PC-3 (cell line): ENCODE results near the gene PRR36. TPM values are rescaled to one million over a fixed set of nuclear protein-coding genes. Genes with fewer than 3 reads are reported as not detected.

Experiments
- ATAC-seq: fragments of 200-7000 bp; cut with Tn5 transposase; 2 replicates; pipeline ENCODE4 v1.9.1; 2020; ENCODE audit warnings: mild to moderate bottlenecking, moderate library complexity
- BruUV-seq: library from RNA; stranded (reverse); fragments of 400-500 nt; replicated peaks from 2 replicates; lab custom pipeline; 2021; lab: Mats Ljungman, UMichigan
- CTCF ChIA-PET: fragments of 300-600 bp; sonication (Branson Sonifier 250); formaldehyde crosslinking; loops from one replicate; lab custom pipeline; 2022; ENCODE audit warnings: antibody characterized with exemption; lab: Charles Lee
- POLR2A ChIA-PET: fragments of 300-600 bp; sonication (Branson Sonifier 250); formaldehyde crosslinking; loops from one replicate; lab custom pipeline; 2022; ENCODE audit warnings: antibody characterized with exemption; ENCODE audit not compliant: unreplicated experiment; lab: Charles Lee
- DNase-seq: peaks from one replicate; pipeline ENCODE4 v3.0.0-alpha.2; 2015
- H2AFZ ChIP-seq: fragments of 300-600 bp; sonication (generic); 2 replicates; pipeline ENCODE4 v1.6.0; 2016; ENCODE audit warnings: antibody characterized with exemption, low read length
- H3F3A ChIP-seq: fragments of 300-600 bp; sonication (generic); one replicate; pipeline ENCODE4 v1.6.0; 2017; ENCODE audit warnings: antibody characterized with exemption, low read length, control low read depth, mild to moderate bottlenecking; ENCODE audit not compliant: unreplicated experiment
- H3K27ac ChIP-seq: fragments of 300-600 bp; sonication (generic); 2 replicates; pipeline ENCODE4 v1.5.1; 2016; ENCODE audit warnings: mild to moderate bottlenecking, low read length
- H3K27me3 ChIP-seq: fragments of 300-600 bp; sonication (generic); 2 replicates; pipeline ENCODE4 v1.6.1; 2016; ENCODE audit warnings: low read length, mixed read lengths
- H3K36me3 ChIP-seq: fragments of 300-600 bp; sonication (generic); 2 replicates; pipeline ENCODE4 v1.6.1; 2016; ENCODE audit warnings: low read depth, mixed run types, low read length, mixed read lengths
- H3K4me1 ChIP-seq: fragments of 300-600 bp; sonication (generic); 2 replicates; pipeline ENCODE4 v1.5.1; 2016; ENCODE audit warnings: low read length; ENCODE audit not compliant: insufficient read depth
- H3K4me2 ChIP-seq: fragments of 300-600 bp; sonication (generic); 2 replicates; pipeline ENCODE4 v1.6.0; 2016; ENCODE audit warnings: low read length
- H3K4me3 ChIP-seq: fragments of 300-600 bp; sonication (generic); 2 replicates; pipeline ENCODE4 v1.5.1; 2016; ENCODE audit warnings: mild to moderate bottlenecking, low read length, mixed read lengths
- H3K79me2 ChIP-seq: fragments of 300-600 bp; sonication (generic); 2 replicates; pipeline ENCODE4 v1.6.1; 2017; ENCODE audit warnings: low read length, mixed read lengths
- H3K9ac ChIP-seq: fragments of 300-600 bp; sonication (generic); 2 replicates; pipeline ENCODE4 v1.6.0; 2016; ENCODE audit warnings: mild to moderate bottlenecking, low read length
- H3K9me2 ChIP-seq: fragments of 300-600 bp; sonication (generic); replicated peaks from 2 replicates; pipeline ENCODE4 v1.6.1; 2016; ENCODE audit warnings: mixed run types, low read length, mixed read lengths
- H3K9me3 ChIP-seq: fragments of 300-600 bp; sonication (generic); 2 replicates; pipeline ENCODE4 v1.6.1; 2016; ENCODE audit warnings: low read length, mixed read lengths
- H4K20me1 ChIP-seq: fragments of 300-600 bp; sonication (generic); 2 replicates; pipeline ENCODE4 v1.6.1; 2016; ENCODE audit warnings: low read length, mixed read lengths
- EZH2 ChIP-seq: fragments of 300-600 bp; sonication (generic); IDR thresholded peaks from one replicate; pipeline ENCODE4 v1.6.1; 2017; ENCODE audit warnings: antibody characterized with exemption, mild to moderate bottlenecking, low read length; ENCODE audit not compliant: unreplicated experiment
- EZH2phosphoT487 ChIP-seq: fragments of 300-600 bp; sonication (generic); IDR thresholded peaks from 2 replicates; pipeline ENCODE4 v1.6.1; 2018; ENCODE audit warnings: mild to moderate bottlenecking, antibody characterized with exemption, low read length, borderline replicate concordance
- intact Hi-C: fragments of 100-400 bp; cut with micrococcal nuclease; formaldehyde crosslinking; loops from 2 replicates; pipeline ENCODE4 v1.9.0; 2023
- total RNA-seq: library from RNA; depleted of rRNA; stranded (reverse); fragments of >200 nt; gene quantifications from 2 replicates; pipeline ENCODE4 v1.2.3, GENCODE V29; 2014
- TF ChIP-seq, protein P1 (sequence below): fragments of 300-600 bp; sonication (generic); conservative IDR thresholded peaks from 2 replicates; pipeline ENCODE4 v1.5.1; 2017; ENCODE audit warnings: antibody characterized with exemption, low read depth, mild to moderate bottlenecking, low read length

The PRR36 gene
- total RNA-seq, 1 experiment from 2014 or later = 2.5 TPM

DNA sequence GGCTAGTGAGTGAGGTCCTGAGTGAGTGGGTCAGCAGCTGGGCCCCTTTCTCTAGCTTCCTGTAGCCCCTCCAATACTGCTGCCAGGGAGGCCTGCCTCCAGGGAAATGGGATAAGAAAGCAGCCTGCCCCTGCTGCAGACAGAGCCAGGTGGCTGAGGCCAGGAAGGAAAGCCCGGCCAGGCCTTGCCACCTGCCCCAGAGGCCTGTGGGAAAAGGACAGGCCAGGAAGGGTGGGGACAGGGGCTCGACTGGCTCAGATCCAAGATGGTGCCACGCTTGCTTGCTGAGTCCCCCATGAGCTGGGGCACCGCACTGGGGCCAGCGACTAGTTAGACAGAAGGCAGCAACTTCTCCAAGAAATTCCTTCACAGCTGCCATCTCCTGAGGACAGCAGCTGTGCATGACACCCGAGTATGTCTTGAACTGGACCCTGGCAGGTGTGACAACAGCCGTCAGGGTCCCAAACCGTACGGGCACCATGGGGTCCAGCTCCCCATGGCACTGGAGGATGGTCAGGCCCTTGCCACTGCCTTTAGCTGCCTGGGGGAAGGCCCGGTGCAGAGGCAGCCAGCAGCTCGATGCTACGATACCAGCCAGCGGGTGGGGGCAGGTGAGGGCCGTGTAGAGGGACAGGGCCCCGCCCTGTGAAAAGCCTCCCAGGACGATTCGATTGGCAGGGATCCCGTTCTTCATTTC is 5.1 kb upstream of the PRR36 start:
- ChIA-PET POLR2A (no interaction called here), CTCF (no interaction called here)
- Histone ChIP-seq H3K9me3 (no peaks in the 10 kb centered on the region), H3K79me2 (no peaks in the 10 kb centered on the region), H3K36me3 (no peaks in the 10 kb centered on the region), H3K27me3 (no peaks in the 10 kb centered on the region), H3F3A (no peaks in the 10 kb centered on the region), H4K20me1 (no peaks in the 10 kb centered on the region), H3K4me1 (no peaks in the 10 kb centered on the region), H3K4me2 (no peak overlapping the region), H3K9me2 (no peaks in the 10 kb centered on the region), H3K27ac (no peak overlapping the region), H3K9ac (no peak overlapping the region), H2AFZ (no peak overlapping the region), H3K4me3 (no peak overlapping the region)
- no TSS peak for BruUV-seq
- ATAC-seq (no peak), DNase-seq (no peak)
- TF ChIP-seq EZH2phosphoT487 (no peak), EZH2 (no peak)
- TF ChIP-seq, protein P1, sequence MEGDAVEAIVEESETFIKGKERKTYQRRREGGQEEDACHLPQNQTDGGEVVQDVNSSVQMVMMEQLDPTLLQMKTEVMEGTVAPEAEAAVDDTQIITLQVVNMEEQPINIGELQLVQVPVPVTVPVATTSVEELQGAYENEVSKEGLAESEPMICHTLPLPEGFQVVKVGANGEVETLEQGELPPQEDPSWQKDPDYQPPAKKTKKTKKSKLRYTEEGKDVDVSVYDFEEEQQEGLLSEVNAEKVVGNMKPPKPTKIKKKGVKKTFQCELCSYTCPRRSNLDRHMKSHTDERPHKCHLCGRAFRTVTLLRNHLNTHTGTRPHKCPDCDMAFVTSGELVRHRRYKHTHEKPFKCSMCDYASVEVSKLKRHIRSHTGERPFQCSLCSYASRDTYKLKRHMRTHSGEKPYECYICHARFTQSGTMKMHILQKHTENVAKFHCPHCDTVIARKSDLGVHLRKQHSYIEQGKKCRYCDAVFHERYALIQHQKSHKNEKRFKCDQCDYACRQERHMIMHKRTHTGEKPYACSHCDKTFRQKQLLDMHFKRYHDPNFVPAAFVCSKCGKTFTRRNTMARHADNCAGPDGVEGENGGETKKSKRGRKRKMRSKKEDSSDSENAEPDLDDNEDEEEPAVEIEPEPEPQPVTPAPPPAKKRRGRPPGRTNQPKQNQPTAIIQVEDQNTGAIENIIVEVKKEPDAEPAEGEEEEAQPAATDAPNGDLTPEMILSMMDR = no peak
- intact Hi-C loops = no loop called here

- CTCF ChIA-PET = no interaction called here
- H3F3A ChIP-seq = no peaks in the 10 kb centered on the region
- H3K4me2 ChIP-seq = no peak overlapping the region
- BruUV-seq = no TSS peak
- H3K27me3 ChIP-seq = no peaks in the 10 kb centered on the region
- H3K9me3 ChIP-seq = no peaks in the 10 kb centered on the region
- no peaks in the 10 kb centered on the region for H3K9me2 ChIP-seq
- POLR2A ChIA-PET = no interaction called here
- H2AFZ ChIP-seq = no peak overlapping the region
- ATAC-seq = no peak
- no peaks in the 10 kb centered on the region for H3K36me3 ChIP-seq
- no peaks in the 10 kb centered on the region for H4K20me1 ChIP-seq
- no peak for DNase-seq
- H3K79me2 ChIP-seq = no peaks in the 10 kb centered on the region
- peaks cover 7% of the 10 kb centered on the region; the same call in 1 of the 2 replicates for H3K4me1 ChIP-seq
- no peak overlapping the region for H3K4me3 ChIP-seq
- TF ChIP-seq, protein P1 = no peak
- no peak for TF ChIP-seq EZH2
- no peak for TF ChIP-seq EZH2phosphoT487
- H3K9ac ChIP-seq = no peak overlapping the region
- no peak overlapping the region for H3K27ac ChIP-seq
- intact Hi-C loops = no loop called here
Observed at GRCh38 chr19:7877249-7877836, 3.2 kb upstream of the PRR36 start.

GRCh38 chr19:7874897-7875273 is 695 bp upstream of the PRR36 start:
- Histone ChIP-seq H3K27ac (no peak overlapping the region), H3K4me1 (peaks cover 20% of the 10 kb centered on the region), H2AFZ (peak overlapping the region; percentile 80), H3K79me2 (no peaks in the 10 kb centered on the region), H3F3A (peaks cover 10% of the 10 kb centered on the region), H3K36me3 (no peaks in the 10 kb centered on the region), H3K9me2 (no peaks in the 10 kb centered on the region), H3K4me2 (peak overlapping the region; percentile 89), H3K9me3 (no peaks in the 10 kb centered on the region), H4K20me1 (no peaks in the 10 kb centered on the region), H3K27me3 (no peaks in the 10 kb centered on the region), H3K9ac (no peak overlapping the region), H3K4me3 (peak overlapping the region; percentile 69)
- no peak for ATAC-seq
- POLR2A ChIA-PET = interaction anchor here (0.6 kb wide), 1 partner anchor 16 kb away, joined by 5 read pairs; no protein-coding TSS in a partner anchor
- intact Hi-C loops = no loop called here
- TF ChIP-seq EZH2 (no peak), EZH2phosphoT487 (no peak)
- TF ChIP-seq, protein P1 = no peak
- no peak for DNase-seq
- CTCF ChIA-PET = no interaction called here
- BruUV-seq = no TSS peak
